ENCODE results near the gene TRIO. TPM values are rescaled to one million over a fixed set of nuclear protein-coding genes. Genes with fewer than 3 reads are reported as not detected.

Gene TRIO
- total and polyA plus RNA-seq, 10 of the 15 experiments (the other 5 are each of a cell fraction or from before 2014, with no cell fraction given): 5.1 to 96.4 (median 44.6) TPM

- TF ChIP-seq PRDM15 (CRISPR knock-in tag; IDR thresholded peaks at IDR 0.05) (no peak), HDAC6 (IDR thresholded peaks at IDR 0.05; ENCODE audit: unreplicated experiment) (no peak), IKZF1 (conservative IDR thresholded peaks at IDR 0.05) (peak; percentile 49; the same call in 1 of the 2 replicates), EP300 (IDR thresholded peaks at IDR 0.05; ENCODE audit: borderline replicate concordance in 1 of 2, control insufficient read depth in 1 of 2, low read depth in 2 of 2, low read length in 2 of 2) (peak in 1 of 2 experiments; percentile 9; a peak in 1 of 4 replicates), RFX5 (IDR thresholded peaks at IDR 0.05; ENCODE audit: low read depth, low read length) (no peak), IKZF2 (IDR thresholded peaks at IDR 0.05) (peak; percentile 25 to 46; a peak in 2 of 4 replicates), ATF2 (IDR thresholded peaks at IDR 0.05; ENCODE audit: low read length) (0 out of 2 replicates have a peak, but pooled peaks have one; percentile 6), SRF (IDR thresholded peaks at IDR 0.05; ENCODE audit: low read depth in 2 of 2, low read length in 2 of 2) (no peak), IRF4 (IDR thresholded peaks at IDR 0.05; ENCODE audit: low read depth, low read length) (no peak), TCF7 (IDR thresholded peaks at IDR 0.05; ENCODE audit: borderline replicate concordance) (no peak), ZNF592 (IDR thresholded peaks at IDR 0.05) (no peak), PAX5 (IDR thresholded peaks at IDR 0.05; ENCODE audit: borderline replicate concordance, low read depth, low read length) (peak; percentile 18; the same call in 1 of the 2 replicates), KAT2A (conservative IDR thresholded peaks at IDR 0.05; ENCODE audit: control insufficient read depth, low read depth, low read length) (no peak), ZNF217 (IDR thresholded peaks at IDR 0.05) (no peak), BHLHE40 (IDR thresholded peaks at IDR 0.05; ENCODE audit: borderline replicate concordance in 1 of 2, low read depth in 2 of 2, low read length in 1 of 2) (peak; percentile 89 to 91)
- TF ChIP-seq, protein P1, sequence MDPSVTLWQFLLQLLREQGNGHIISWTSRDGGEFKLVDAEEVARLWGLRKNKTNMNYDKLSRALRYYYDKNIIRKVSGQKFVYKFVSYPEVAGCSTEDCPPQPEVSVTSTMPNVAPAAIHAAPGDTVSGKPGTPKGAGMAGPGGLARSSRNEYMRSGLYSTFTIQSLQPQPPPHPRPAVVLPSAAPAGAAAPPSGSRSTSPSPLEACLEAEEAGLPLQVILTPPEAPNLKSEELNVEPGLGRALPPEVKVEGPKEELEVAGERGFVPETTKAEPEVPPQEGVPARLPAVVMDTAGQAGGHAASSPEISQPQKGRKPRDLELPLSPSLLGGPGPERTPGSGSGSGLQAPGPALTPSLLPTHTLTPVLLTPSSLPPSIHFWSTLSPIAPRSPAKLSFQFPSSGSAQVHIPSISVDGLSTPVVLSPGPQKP (IDR thresholded peaks at IDR 0.05; ENCODE audit: low read depth, low read length): no peak
Observed at GRCh38 chr5:14153932-14154731, 11.0 kb downstream of the TRIO start (continued).
